Kidney capillary endothelial cell (primary cell): ENCODE measurements around the gene GBGT1.
A peak's percentile ranks its signal among the peaks of the same experiment; 100 is the strongest.

Experiments used
- DNase-seq: peaks from one replicate; pipeline ENCODE4 v3.0.0-alpha.2; 2018; ENCODE audit warnings: low spot score

The GBGT1 gene

DNA sequence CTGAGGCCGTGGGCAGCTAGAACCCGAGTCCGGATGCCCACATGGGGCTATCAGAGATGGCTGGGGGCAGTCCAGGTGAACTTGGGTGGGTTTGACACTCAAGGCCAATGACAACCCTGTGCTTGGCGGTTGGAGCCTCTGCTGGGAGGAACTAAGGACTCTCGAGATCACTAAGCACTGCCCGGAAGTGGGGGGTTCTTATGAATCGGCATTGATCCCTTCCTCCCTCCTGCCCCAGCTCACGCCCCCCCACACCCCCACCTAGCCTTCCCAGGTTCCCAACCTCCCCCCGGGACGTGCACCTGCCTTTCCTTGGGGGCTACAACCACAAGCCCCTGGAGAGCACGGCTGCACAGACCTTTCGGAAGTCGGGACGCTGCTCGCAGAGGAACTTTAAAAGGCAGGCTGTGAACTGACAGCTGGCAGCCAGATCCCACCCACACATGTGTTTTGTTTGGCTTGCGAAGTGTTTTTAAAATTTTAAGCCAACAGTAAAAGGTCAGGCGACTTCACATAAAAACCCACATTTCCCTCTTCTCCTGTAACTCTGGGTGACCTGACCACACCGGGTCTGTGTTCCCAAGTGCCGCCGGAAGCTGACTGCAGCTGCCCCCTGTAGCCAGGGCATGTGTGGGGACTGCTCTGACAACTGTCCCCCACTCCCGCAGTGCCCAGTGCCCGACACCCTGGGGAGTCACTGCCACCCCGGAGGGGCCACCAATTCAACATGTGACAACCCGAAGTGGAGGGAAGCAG is 37.6 kb downstream of the GBGT1 start:
- no peak for DNase-seq

DNA sequence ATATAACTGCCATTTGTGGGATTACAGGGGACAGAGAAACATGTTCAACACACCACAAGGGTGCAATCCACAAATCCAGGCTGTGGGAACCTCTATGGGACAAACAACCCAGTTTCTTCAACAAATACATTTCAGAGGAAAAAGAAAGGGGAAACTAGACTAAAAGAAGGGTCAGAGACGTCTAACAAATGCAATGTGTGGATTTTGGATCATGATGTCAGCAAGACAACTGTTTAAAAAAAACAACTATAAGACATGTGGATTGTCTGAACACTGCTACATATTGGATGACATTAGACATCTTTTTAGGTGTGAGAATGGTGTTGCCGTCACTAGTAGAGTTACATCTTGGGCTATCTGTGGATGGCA is 38.8 kb downstream of the GBGT1 start:
- no peak for DNase-seq

DNA sequence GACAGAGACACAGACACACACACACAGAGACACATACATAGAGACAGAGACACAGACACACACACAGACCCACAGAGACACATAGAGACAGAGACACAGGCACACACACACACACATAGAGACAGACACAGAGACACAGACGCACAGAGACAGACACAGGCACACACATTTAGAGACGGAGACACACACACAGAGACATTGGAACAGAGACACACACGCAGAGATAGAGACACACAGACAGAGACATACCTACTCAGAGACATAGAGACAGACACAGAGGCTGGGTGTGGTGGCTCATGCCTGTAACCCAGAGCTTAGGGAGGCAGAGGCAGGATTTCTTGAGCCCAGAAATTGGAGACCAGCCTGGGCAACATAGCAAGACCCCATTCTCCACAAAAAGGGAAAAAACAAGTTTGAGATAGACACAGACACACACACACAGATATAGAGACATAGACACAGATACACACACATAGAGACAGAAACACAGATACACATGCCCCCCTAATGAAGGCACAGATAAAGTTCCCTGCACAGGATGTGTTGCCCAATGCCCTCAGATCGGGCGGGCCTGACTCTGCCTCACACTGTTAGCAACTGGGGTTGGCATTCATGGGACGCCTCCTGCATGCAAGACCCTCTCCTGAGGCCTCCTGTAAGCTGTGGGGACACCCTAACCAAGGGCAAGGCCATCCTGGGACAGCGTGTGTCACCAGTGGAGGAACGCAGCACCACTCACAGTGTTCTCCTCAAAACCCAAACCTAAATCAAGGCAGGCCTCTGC is 39.4 kb downstream of the GBGT1 start:
- DNase-seq = no peak

DNA sequence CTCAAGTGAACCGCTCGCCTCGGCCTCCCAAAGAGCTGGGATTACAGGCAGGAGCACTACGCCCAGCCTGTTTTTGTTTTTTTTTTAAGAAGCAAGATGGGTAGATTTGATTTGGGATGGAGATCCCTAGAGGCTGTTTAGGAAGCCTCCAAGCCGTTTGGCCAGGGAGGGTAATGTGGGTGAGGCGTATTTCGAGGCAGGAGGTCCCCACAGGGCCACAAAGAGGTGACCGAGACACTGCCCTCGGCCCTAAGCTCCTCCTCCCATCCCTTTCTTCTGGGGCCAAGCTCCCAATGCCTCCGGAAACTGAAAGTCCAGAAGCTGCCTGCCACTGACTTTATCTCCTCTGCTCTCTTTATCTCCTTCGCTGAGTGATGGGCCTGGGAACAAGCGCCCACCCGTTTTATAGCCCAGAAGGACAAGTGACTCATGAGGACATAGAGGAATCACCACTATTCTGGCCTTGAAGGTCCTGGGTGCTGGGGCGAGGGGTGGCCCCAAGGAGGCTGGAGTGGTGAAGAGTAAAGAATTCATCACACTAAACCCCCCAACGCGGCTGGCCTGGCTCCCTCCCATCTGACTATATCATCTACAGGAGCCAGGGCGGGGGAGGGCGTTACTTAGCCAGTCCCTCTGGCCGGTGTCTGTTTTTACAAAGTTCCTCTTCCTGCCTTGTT is 40.6 kb downstream of the GBGT1 start:
- no peak for DNase-seq

DNA sequence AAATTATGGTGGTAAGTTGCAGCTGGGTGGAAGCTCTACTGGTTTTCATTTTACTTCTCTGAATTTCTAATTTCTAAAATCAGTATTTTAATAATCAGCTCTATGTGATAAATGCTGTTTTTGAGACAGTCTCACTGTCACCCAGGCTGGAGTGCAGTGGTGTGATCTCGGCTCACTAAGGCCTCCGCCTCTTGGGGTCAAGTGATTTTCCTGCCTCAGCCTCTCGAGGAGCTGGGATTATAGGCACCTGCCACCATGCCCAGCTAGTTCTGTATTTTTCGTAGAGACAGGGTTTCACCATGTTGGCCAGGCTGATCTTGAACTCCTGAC is 41.1 kb downstream of the GBGT1 start:
- DNase-seq = no peak

DNA sequence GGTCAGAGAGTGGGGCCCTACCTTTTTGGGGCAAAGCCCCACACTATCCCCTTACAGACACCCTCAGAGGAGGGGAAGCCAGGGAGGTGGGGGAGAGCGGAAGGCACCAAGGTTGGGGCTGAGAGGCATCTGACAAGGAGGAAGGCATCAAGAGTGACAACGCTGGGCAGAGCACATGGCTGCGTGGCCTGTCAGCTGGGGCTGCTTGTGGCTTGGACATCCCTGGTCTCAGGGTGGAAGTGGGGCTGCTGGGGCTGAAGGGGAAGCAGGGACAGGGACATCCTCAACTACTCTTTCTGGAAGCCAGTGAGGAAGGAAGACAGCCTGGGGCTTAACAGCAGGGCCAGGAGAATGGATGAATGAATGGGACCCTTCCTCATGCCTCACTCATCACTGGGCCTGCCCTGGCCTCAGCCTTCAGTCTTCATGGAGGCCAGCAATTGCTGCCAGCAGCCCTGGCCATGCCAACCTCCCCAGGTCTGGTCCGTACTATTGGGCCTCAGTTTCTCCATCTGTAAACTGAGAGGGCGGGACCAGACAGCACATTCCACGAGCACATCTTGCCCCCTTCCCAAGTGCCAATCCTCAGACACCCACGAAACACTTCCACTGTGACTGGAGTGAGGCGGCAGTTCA is 41.7 kb downstream of the GBGT1 start:
- DNase-seq = no peak

DNA sequence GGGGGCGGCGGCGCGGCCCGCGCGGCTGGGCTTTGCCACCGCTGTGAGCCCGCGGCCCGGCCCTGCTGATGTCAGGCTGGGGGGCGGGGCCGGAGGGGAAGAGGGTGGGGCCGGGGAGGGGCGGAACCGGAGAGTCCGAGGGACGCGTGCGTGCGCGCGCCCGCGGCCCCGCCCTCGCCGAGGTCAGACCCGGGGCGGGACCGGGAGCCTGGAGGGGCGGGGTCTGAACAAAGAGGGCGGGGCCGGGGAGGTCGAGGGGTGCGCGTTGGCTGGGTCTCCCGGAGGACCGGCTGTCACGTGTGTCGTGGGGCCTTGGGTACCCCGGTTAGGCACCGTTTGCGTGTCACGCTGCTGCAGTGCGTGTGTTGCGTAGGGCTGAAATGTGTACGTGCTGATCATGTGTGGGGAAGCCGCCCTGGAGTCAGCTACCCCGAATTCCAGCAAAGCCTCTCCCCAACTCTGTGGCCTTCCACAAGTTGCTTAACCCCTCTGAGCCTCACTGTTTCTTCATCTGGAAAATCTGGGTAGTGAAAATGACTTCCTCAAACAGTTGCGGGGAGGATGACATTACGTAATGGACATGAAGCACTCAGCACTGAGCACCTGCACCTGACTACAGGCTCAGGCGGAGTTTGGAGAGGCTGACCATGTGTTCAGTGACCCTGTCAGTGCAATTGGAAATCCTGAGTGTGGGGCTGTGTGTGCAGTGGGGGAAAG is 42.4 kb downstream of the GBGT1 start, which contains the start of gene RALGDS:
Gene RALGDS, minus strand, starts transcription at position 43 of the 717 bp plus-strand sequence. CDS start 86 bp downstream, outside the sequence.
- DNase-seq = peak; percentile 74

DNA sequence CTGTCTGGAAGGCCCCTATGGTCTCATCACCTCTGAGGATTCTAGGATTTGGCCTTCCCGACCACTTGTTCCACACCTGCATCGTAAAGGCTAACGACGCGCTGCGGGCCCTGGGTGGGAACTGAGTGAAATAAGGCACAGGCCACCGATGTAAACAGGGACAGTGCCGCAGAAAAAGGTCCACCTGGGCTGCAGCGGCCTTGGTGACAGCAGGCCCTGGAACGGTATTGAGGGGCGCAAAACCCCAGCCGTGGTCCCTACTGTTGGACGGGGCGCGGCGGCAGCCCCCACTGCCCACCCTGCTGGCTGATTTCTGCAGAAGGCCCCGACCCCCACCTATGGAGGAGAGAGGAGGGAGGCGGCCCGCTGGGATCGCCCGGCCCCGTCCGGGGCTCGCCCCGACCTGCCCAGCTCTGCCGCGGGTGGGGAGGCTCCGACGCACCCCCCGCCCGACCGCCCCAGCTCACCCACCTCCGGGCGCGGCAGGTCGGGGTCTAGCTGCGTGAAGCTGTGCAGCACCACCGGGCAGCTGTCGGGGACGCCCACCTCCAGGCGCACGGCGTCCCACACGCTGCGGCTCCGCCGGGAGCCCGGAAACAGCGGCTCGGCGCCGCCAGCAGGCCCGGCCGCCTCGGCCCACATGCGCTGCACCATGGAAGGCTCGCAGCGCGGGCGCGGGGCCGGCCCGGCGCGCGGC is 43.1 kb downstream of the GBGT1 start:
- DNase-seq = no peak

DNA sequence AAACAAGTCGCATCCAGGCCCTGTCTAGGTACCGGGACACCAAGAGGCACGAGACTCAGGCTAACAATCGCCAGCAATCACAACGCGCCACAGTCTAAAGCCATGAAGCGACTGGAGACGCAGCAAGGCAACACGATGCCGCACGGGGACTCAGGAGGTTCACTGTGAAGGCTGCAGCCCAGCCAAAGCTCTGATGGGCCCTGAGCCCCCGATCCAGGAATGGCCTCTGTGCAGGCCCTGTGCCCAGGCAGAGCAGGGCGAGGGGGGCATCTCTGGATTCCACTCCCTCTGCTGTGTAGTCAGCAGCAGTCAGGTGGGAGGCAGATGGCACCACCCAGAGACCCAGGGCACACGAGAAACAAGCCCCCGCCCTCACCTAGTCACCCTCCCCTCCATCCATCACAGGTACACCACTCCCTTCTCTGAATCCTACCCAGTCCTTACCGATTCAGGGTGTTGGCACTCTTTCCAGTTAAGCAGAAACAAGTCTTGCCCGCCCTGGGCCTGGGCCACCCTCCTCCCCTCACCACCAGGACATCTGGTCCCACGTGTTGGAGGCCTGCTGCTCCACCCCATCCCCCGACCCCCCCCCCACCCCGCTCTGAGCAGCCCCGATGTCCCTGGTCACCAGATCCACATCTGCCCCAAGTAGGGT is 43.7 kb downstream of the GBGT1 start:
- no peak for DNase-seq

DNA sequence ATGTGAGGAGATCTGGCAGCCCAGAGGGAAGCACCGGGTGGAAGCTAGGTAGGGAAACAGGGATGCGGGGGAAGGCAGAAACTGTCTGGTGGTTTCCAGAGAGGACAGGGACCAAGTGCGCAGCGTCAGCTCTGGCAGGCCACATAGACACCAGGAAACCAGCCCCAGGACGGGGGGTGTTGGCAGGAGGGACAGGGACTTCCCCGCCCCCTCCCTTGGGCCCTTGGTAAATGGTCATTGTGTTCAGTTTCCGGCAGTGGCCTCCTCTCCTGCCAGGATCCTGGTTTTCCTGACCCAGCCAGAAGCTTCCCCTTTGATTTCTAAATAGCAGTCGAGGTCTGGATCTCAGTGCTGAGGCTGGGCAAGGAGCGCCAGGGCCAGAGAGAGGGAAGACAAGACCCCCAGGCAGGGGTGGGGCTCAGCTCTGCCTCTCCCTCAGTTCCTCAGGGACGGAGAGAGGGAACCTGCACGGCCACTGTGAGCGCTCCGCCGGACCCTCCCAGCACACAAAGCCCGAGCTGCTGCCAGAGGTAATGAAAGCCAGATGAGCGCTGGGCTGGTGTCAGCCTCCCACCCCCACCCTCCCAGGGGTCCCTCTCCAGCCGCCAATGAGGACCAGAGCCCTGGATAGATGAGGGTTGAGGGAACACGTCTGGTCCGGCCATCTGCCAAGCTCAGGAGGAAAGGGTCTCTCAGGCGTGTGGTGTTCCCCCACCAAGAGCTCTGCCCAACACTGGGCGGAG is 44.4 kb downstream of the GBGT1 start:
- DNase-seq = peak; percentile 49

DNA sequence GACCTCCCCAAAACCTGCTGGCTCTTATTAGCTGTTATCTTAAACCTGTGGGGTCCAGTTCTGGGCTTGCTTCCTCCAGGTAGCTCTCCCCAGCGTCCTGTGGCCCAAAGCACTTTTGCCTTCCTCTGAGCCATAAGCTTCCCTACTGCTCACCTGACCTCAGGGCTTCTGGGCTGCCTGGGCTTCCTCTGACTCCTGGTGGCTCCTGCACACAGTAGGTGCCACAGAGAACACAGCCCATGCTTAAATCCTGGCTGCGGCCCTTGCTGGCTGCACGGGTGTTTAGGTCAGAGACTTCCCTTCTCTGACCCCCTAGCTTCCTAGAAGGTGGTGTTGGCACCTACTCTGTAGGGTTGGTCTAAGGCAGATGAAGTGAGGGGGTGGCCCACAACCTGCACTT is 45.1 kb downstream of the GBGT1 start:
- no peak for DNase-seq

DNA sequence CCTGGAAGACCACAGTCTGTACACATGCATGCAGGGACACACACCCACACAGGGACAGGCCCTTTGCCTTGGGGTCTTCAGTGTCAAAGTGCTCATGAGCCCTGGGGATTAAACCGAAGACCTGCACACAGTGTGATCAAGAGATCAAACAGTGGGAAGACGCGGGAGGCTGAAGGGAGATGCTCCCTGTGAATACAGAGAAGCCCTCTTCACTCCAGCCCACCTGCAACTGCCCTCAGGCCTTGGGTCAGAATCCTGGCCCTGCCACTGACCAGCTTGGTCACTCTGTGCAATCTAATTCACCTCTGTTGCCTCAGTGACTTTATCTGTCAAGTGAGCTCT is 45.6 kb downstream of the GBGT1 start:
- DNase-seq = no peak

DNA sequence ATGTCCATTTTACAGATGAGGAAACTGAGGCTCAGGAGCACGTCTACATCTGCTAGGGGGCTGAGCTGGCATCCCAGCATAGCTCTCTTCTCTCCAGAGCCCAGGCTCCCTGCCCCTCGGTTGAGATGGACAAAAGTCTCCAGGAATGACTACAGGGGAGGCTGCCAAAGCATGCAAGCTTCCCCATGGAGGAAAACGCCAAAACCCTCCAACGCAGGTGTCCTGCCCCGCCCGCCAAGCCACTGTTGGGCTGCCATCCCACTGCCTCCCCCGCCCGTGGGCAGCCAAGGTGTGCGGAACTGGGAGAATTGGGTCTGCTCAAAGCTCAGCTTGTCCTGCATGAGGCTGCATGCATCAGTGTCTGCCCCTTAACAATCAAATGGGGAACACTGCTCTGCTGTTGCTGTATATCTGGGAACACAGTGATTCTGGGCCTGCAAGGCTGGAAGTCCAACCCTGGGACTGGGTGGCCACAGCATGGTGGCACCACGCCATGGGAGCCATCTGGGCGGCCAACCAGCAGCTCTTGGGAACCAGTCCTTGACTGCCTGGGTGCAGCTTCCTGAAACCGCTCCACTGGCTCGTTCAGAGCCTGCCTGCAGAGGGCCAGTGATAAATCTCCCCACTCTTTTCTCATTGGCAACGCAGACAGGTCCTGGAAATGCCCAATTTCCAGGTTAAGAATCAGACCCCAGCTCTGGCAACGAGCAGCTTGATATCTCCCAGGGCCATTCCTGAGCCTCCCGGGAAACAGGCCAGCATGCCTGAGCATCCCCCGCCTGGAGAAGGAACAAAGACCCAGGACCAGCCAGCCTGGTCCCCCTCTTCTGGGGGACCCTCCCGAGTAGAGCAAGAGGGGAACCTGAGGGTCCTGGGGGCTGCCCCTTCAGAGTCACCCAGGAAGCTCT is 46.2 kb downstream of the GBGT1 start:
- DNase-seq = no peak

DNA sequence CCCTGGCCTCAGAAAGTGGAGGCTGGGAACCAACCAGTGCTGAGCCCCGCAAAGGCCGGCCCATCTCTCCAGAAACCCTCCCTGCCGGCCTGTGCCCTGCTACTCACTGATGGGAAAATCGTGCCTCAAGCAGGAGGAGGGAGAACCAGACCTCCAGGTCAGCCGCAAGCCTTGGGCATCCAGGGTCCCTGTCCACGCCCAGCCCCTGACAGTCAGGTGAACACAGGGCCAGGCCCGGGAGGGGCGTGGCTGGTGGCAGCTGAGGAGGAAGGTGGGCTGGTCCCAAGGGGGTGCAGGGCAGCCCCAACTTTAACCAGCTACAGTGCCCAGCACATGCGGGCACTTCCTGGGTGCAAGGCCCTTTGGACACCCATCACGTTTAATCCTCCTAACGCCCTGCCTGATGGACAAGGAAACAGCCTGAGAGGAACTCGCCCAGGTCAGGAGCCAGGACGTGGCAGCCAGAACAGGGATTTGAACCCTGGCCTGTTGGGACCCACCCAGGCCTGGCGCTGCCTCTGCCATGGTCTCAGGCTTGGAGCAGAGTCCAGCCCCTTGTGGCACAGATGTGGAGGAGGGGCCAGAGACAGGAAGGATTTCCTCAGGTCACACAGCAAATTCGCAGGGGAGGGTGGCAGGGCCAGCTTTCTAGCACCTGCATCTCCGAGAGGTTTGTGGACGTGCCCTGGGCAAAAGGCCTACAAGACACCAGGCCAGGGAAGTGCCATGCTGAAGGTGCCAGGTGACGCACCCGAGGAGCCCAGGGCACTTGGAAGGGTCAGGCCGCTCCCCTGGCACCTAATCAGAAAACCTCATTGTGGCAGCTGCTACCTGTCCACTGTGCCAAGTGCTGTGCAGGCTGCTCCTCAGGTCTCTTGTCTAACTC is 47.1 kb downstream of the GBGT1 start:
- DNase-seq = no peak

DNA sequence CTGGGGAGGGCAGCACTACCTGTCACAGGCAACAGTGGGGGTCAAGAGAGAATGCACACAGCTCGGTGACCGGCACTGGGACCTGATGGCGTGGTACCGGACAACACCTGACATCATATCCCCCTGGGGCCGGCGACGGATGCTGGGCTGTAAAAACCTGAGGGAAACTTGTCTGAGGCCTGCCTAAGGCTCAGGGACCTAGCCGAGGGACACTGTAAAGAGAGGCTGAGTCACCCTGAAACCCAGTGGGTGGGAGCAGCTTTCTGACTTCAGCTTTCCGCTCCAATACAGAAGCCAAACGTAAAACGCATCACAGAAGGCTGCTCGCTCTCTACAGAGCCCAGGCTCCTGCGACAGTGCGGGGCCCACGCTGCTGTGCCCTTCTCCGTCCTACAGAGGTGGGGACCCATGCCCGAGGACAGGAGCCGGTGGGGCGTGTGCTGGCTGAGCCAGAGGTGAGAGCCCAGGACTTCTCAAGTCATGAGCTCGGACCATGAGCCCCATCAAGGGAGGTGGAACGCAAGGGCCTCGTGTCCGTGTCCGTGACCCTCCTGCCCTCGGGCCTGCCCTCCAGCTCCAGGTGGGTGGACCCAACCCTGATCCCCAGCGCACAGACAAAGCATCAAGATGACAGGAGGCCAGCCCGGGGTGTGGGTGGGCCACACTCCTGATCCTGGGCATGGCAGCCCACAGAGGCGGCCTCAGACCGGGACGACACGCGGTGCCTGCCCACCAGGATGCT is 47.9 kb downstream of the GBGT1 start:
- no peak for DNase-seq

DNA sequence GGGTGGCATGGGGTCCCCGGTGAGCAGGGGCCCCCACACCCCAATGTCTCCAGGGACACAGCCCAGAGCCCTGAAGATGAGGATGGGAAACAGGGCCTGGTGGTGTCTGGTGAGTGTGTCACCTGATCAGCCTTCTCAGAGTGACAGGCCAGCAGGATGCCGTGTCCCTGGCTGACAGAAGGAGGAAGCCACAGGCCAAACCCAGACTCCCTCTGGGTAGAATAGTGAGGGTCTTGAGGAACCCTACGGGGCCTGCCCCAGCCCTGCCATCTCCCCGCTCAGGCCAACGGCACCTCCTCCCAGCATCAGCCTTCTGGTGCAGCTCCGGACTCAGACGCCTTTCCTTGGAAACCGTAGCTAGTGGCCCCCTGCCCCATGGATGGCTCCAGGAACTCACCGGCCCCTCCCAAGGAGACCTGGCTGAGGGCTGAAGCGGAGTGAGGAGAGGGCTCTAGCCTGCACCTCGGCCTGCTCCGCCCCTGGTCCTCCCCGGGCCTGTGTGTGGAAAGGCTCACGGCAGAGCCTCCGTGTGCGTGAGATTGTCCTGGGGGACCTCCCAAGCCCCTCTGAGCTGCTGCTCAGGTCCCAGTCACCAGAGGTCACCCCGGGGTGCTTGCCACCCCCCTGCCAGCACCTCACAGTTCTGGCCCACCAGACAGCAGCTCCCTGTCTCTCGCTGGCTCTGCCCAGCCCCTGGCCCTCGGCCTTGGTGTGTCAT is 48.7 kb downstream of the GBGT1 start:
- DNase-seq = no peak
